Stimulated activated naive CD8-positive, alpha-beta T cell treated with anti-CD3 and anti-CD28 coated beads, Interleukin-15, amount 100 ng/mL, for 72 hours (primary cell): ENCODE data around the gene CST5.
"Not testable (repeated sequence)": the region's sequence is repeated elsewhere in the genome, so short reads cannot be mapped to it uniquely, and the experiment has no call there.

Experiments
- ATAC-seq: fragments of 150-1000 bp; cut with Tn5 transposase; 2 replicates; pipeline ENCODE4 v1.10.0; 2021; ENCODE audit warnings: mild to moderate bottlenecking, moderate library complexity
- DNase-seq, 2 donors: peaks; one replicate each; pipeline ENCODE4 v3.0.0; 2021 to 2022
- H3K27ac Mint-ChIP-seq, 2 donors: one replicate each; pipeline ENCODE4 v1.8.0; 2022; ENCODE audit warnings: mild to moderate bottlenecking in 2 of 2, mixed read lengths in 2 of 2, moderate library complexity in 2 of 2
- H3K27me3 Mint-ChIP-seq: one replicate; pipeline ENCODE4 v1.8.0; 2022; ENCODE audit warnings: mixed read lengths
- H3K4me1 Mint-ChIP-seq: one replicate; pipeline ENCODE4 v1.8.0; 2022; ENCODE audit warnings: mild to moderate bottlenecking, mixed read lengths
- H3K4me3 Mint-ChIP-seq, 2 donors: one replicate each; pipeline ENCODE4 v1.8.0; 2022; ENCODE audit warnings: mild to moderate bottlenecking in 2 of 2, mixed read lengths in 2 of 2, moderate library complexity in 1 of 2
- H3K9me3 Mint-ChIP-seq, 2 donors: one replicate each; pipeline ENCODE4 v1.8.0; 2022; ENCODE audit warnings: mixed read lengths in 2 of 2

The CST5 gene

GRCh38 chr20:23915844-23916243 lies 36.3 kb upstream of the CST5 start:
- Mint-ChIP-seq H3K4me1 (peaks cover 41% of the 10 kb centered on the region), H3K27me3 (no peaks in the 10 kb centered on the region), H3K27ac (no peak overlapping the region), H3K4me3 (no peak overlapping the region), H3K9me3 (no peaks in the 10 kb centered on the region)
- ATAC-seq (peak; percentile 30), DNase-seq (no peak)

GRCh38 chr20:23914469-23914868 lies 34.9 kb upstream of the CST5 start:
- not testable (repeated sequence) for H3K27me3 Mint-ChIP-seq, ATAC-seq, H3K9me3 Mint-ChIP-seq, H3K4me3 Mint-ChIP-seq, H3K27ac Mint-ChIP-seq, DNase-seq
- H3K4me1 Mint-ChIP-seq: peaks cover 28% of the 10 kb centered on the region

- Mint-ChIP-seq H3K27ac (no peak overlapping the region), H3K4me3 (no peak overlapping the region), H3K27me3 (no peaks in the 10 kb centered on the region), H3K4me1 (no peaks in the 10 kb centered on the region), H3K9me3 (peaks cover 21 to 41% of the 10 kb centered on the region in 2 donors)
- no peak for DNase-seq
- ATAC-seq: no peak
Observed at GRCh38 chr20:23910210-23910609, 30.7 kb upstream of the CST5 start.

- no peak overlapping the region for H3K27ac Mint-ChIP-seq
- H3K9me3 Mint-ChIP-seq: peaks cover 28 to 49% of the 10 kb centered on the region in 2 donors
- no peak for DNase-seq
- no peaks in the 10 kb centered on the region for H3K27me3 Mint-ChIP-seq
- H3K4me1 Mint-ChIP-seq: no peaks in the 10 kb centered on the region
- H3K4me3 Mint-ChIP-seq: no peak overlapping the region
- no peak for ATAC-seq
Observed at GRCh38 chr20:23909390-23909789, 29.8 kb upstream of the CST5 start.

GRCh38 chr20:23907579-23907978 lies 28.0 kb upstream of the CST5 start:
- Mint-ChIP-seq H3K27me3 (no peaks in the 10 kb centered on the region), H3K4me1 (peaks cover 5% of the 10 kb centered on the region), H3K9me3 (peaks cover 28 to 56% of the 10 kb centered on the region in 2 donors), H3K27ac (no peak overlapping the region), H3K4me3 (no peak overlapping the region)
- DNase-seq (no peak), ATAC-seq (no peak)

- not testable (repeated sequence) for H3K4me1 Mint-ChIP-seq, H3K27me3 Mint-ChIP-seq, ATAC-seq, DNase-seq
- peaks cover 19 to 49% of the 10 kb centered on the region in 2 donors for H3K9me3 Mint-ChIP-seq
- H3K4me3 Mint-ChIP-seq: peak overlapping the region; percentile 37 to 75
- peak overlapping the region; percentile 23 to 80 for H3K27ac Mint-ChIP-seq
Observed at GRCh38 chr20:23902396-23902795, 22.8 kb upstream of the CST5 start.

- not testable (repeated sequence) for H3K4me1 Mint-ChIP-seq, H3K4me3 Mint-ChIP-seq, H3K27ac Mint-ChIP-seq, H3K27me3 Mint-ChIP-seq, DNase-seq, H3K9me3 Mint-ChIP-seq, ATAC-seq
Observed at GRCh38 chr20:23890867-23891266, 11.3 kb upstream of the CST5 start.

- ATAC-seq (peak; percentile 94), DNase-seq (peak; percentile 69 to 72)
- Mint-ChIP-seq H3K9me3 (no peaks in the 10 kb centered on the region), H3K4me1 (no peaks in the 10 kb centered on the region), H3K4me3 (no peak overlapping the region), H3K27ac (no peak overlapping the region), H3K27me3 (no peaks in the 10 kb centered on the region)
Observed at GRCh38 chr20:23889775-23890187, 10.2 kb upstream of the CST5 start.

GRCh38 chr20:23887856-23888255 lies 8.3 kb upstream of the CST5 start:
- Mint-ChIP-seq H3K4me1 (no peaks in the 10 kb centered on the region), H3K27ac (no peak overlapping the region), H3K4me3 (no peak overlapping the region), H3K27me3 (no peaks in the 10 kb centered on the region), H3K9me3 (no peaks in the 10 kb centered on the region)
- ATAC-seq: no peak
- DNase-seq: no peak

- Mint-ChIP-seq H3K4me1 (no peaks in the 10 kb centered on the region), H3K4me3 (no peak overlapping the region), H3K27me3 (no peaks in the 10 kb centered on the region), H3K9me3 (no peaks in the 10 kb centered on the region), H3K27ac (no peak overlapping the region)
- DNase-seq (no peak), ATAC-seq (no peak)
Observed at GRCh38 chr20:23884771-23885162, 5.2 kb upstream of the CST5 start.

- H3K27me3 Mint-ChIP-seq: no peaks in the 10 kb centered on the region
- no peak for ATAC-seq
- H3K9me3 Mint-ChIP-seq: no peaks in the 10 kb centered on the region
- H3K4me3 Mint-ChIP-seq: no peak overlapping the region
- DNase-seq: no peak
- H3K4me1 Mint-ChIP-seq: no peaks in the 10 kb centered on the region
- H3K27ac Mint-ChIP-seq: no peak overlapping the region
Observed at GRCh38 chr20:23884136-23884770, 4.7 kb upstream of the CST5 start.

- DNase-seq (no peak), ATAC-seq (no peak)
- Mint-ChIP-seq H3K9me3 (no peaks in the 10 kb centered on the region), H3K4me1 (no peaks in the 10 kb centered on the region), H3K4me3 (no peak overlapping the region), H3K27me3 (no peaks in the 10 kb centered on the region), H3K27ac (no peak overlapping the region)
Observed at GRCh38 chr20:23881371-23881770, 1.8 kb upstream of the CST5 start.

- Mint-ChIP-seq H3K27ac (peak overlapping the region in 1 of 2 donors; percentile 83), H3K9me3 (no peaks in the 10 kb centered on the region), H3K4me1 (peaks cover 5% of the 10 kb centered on the region), H3K27me3 (no peaks in the 10 kb centered on the region), H3K4me3 (no peak overlapping the region)
- no peak for ATAC-seq
- no peak for DNase-seq
Observed at GRCh38 chr20:23880417-23880816, 869 bp upstream of the CST5 start.

GRCh38 chr20:23879811-23880374 lies 345 bp upstream of the CST5 start:
- Mint-ChIP-seq H3K27ac (no peak overlapping the region), H3K4me1 (peaks cover 11% of the 10 kb centered on the region), H3K4me3 (no peak overlapping the region), H3K9me3 (no peaks in the 10 kb centered on the region), H3K27me3 (no peaks in the 10 kb centered on the region)
- no peak for DNase-seq
- no peak for ATAC-seq

- H3K27me3 Mint-ChIP-seq: no peaks in the 10 kb centered on the region
- H3K4me3 Mint-ChIP-seq: no peak overlapping the region
- H3K9me3 Mint-ChIP-seq: no peaks in the 10 kb centered on the region
- H3K4me1 Mint-ChIP-seq: peaks cover 22% of the 10 kb centered on the region
- ATAC-seq (no peak), DNase-seq (no peak)
- no peak overlapping the region for H3K27ac Mint-ChIP-seq
Observed at GRCh38 chr20:23878787-23879186, 761 bp downstream of the CST5 start.

GRCh38 chr20:23878016-23878542 lies 1.5 kb downstream of the CST5 start:
- H3K4me1 Mint-ChIP-seq: peaks cover 28% of the 10 kb centered on the region
- not testable (repeated sequence) for H3K4me3 Mint-ChIP-seq, DNase-seq, H3K9me3 Mint-ChIP-seq, H3K27me3 Mint-ChIP-seq, H3K27ac Mint-ChIP-seq, ATAC-seq

- ATAC-seq (no peak), DNase-seq (no peak)
- peaks cover 33% of the 10 kb centered on the region for H3K4me1 Mint-ChIP-seq
- H3K9me3 Mint-ChIP-seq: no peaks in the 10 kb centered on the region
- H3K27me3 Mint-ChIP-seq: no peaks in the 10 kb centered on the region
- H3K27ac Mint-ChIP-seq: no peak overlapping the region
- H3K4me3 Mint-ChIP-seq: no peak overlapping the region
Observed at GRCh38 chr20:23877524-23877923, 2.0 kb downstream of the CST5 start.
